ENCODE measurements around the gene CLUH. TPM values are rescaled to one million over a fixed set of nuclear protein-coding genes. Genes with fewer than 3 reads are reported as not detected.

Gene CLUH
- total RNA-seq, 2 experiments from 2014 or later = 34.4 to 34.8 TPM

DNA sequence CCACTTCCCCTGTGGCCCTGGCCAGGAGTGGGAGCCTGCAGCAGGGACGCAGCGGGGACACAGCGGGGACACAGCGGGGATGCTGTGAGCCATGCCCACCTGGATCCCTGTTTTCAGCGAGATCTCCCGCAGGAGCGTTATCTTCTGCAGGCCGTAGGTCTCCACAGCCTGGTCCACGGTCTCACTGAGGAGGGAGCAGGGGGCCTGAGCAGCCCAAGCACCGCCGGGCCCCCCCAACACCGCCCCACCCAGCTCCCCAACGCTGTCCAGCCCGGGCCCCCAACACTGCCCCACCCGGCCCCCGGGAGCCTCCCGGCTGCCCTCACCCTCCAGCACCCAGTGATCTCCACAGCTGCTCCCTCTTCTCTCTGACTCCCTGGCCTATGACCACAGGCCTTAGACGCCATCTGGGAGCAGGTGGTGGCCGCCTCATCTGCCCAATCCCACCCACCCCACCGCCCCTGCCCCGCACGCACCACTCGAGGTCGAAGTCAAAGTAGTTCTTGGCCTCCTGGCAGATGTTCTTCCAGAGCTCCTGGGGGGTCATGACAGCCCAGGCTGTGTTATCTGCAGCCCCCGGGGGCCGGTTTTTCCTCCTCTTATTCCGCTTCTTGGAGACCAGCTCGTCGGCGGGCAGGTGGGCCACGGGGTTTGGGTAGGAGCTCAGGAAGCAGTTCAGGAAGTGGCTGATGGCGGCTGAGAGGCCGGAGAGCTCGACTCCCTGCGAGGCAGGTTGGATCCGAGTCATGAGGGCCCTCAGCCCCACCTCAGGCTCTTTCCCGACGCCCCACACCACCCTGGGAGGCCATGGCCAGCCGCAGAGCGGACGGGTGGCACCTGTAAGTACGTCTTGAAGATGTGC, 17.0 kb downstream of the CLUH start:
- ChIA-PET POLR2A (interaction anchor here (0.8 kb wide), 2 partner anchors 10 to 294 kb away, joined by 3 read pairs; no protein-coding TSS in a partner anchor), CTCF (no interaction called here)
- Mint-ChIP-seq H3K4me3 (no peak overlapping the region), H3K27ac (no peak overlapping the region), H3K9me3 (no peaks in the 10 kb centered on the region), H3K27me3 (no peaks in the 10 kb centered on the region), H3K4me1 (ENCODE audit: low read depth) (no peaks in the 10 kb centered on the region), H3K36me3 (ENCODE audit: low read depth) (peaks cover 20% of the 10 kb centered on the region)
- H3K9me3 ChIP-seq (ENCODE audit: control insufficient read depth in 1 of 2, insufficient read depth in 1 of 2, low read length in 2 of 2) = no peaks in the 10 kb centered on the region
- ATAC-seq (ENCODE audit: poor library complexity) (no peak), DNase-seq (peak in 2 of 14 experiments; percentile 14 to 25)
- H3K36me3 ChIP-seq (ENCODE audit: insufficient read depth, low read length) = peaks cover 54% of the 10 kb centered on the region
- intact Hi-C loops (cut with DNase I, micrococcal nuclease) = no loop called here
- no peak overlapping the region for H3K4me3 ChIP-seq (ENCODE audit: low read length)
- H3K27me3 ChIP-seq (ENCODE audit: control insufficient read depth in 1 of 2, insufficient read depth in 2 of 2, low read length in 2 of 2) = no peaks in the 10 kb centered on the region
- TF ChIP-seq, protein P1, sequence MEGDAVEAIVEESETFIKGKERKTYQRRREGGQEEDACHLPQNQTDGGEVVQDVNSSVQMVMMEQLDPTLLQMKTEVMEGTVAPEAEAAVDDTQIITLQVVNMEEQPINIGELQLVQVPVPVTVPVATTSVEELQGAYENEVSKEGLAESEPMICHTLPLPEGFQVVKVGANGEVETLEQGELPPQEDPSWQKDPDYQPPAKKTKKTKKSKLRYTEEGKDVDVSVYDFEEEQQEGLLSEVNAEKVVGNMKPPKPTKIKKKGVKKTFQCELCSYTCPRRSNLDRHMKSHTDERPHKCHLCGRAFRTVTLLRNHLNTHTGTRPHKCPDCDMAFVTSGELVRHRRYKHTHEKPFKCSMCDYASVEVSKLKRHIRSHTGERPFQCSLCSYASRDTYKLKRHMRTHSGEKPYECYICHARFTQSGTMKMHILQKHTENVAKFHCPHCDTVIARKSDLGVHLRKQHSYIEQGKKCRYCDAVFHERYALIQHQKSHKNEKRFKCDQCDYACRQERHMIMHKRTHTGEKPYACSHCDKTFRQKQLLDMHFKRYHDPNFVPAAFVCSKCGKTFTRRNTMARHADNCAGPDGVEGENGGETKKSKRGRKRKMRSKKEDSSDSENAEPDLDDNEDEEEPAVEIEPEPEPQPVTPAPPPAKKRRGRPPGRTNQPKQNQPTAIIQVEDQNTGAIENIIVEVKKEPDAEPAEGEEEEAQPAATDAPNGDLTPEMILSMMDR (IDR thresholded peaks at IDR 0.05) = no peak
- peaks cover 11% of the 10 kb centered on the region for H3K4me1 ChIP-seq (ENCODE audit: insufficient read depth, low read length)
- no peak overlapping the region for H3K27ac ChIP-seq (ENCODE audit: low read depth in 1 of 2, low read length in 2 of 2)

DNA sequence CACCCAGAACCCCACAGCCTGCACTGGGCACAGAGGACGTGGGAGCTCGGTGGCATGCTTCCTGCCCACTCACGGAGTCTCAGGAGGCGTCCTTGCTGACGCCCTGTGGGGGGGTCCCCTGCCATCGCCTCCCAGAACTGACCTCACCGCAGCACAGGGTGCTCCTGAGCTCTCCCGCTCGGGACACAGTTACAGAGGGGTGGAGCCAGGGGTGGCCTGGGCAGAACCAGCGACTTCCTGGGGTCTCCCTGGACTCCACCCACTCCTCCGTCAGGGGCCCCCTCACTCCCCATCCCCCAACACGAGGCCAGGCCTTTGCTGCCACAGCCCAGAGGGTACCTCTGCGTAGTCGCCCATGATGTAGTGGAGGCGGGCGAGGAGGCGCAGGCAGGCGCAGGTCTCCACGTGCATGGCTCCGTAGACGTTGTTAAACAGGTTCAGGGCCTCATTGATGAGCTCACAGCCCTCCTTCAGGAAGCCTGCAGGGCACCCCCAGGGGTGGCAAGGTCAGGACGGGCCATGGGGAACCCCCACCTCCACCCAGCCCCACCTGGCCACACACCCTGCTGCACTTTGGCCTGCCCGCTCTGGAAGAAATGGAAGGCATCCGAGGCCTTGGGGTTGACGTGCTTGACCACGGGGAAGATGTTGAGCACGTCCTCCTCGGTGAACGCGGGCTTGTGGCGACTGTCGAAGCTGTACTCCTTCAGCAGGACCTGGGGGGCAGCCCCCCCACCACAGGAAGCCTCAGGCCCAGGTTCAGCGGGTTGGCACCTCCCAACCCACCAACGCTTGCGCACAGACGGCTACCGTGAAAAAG, 17.8 kb downstream of the CLUH start:
- TF ChIP-seq, protein P1 (IDR thresholded peaks at IDR 0.05) = no peak
- Histone ChIP-seq H3K4me3 (ENCODE audit: low read length) (no peak overlapping the region), H3K27ac (ENCODE audit: low read depth in 1 of 2, low read length in 2 of 2) (no peak overlapping the region), H3K9me3 (ENCODE audit: control insufficient read depth in 1 of 2, insufficient read depth in 1 of 2, low read length in 2 of 2) (no peaks in the 10 kb centered on the region), H3K4me1 (ENCODE audit: insufficient read depth, low read length) (peaks cover 19% of the 10 kb centered on the region), H3K27me3 (ENCODE audit: control insufficient read depth in 1 of 2, insufficient read depth in 2 of 2, low read length in 2 of 2) (no peaks in the 10 kb centered on the region), H3K36me3 (ENCODE audit: insufficient read depth, low read length) (peaks cover 54% of the 10 kb centered on the region)
- intact Hi-C loops (cut with DNase I, micrococcal nuclease) = no loop called here
- ATAC-seq (ENCODE audit: poor library complexity) = no peak
- peaks cover 20% of the 10 kb centered on the region for H3K36me3 Mint-ChIP-seq (ENCODE audit: low read depth)
- peaks cover 5% of the 10 kb centered on the region for H3K4me1 Mint-ChIP-seq (ENCODE audit: low read depth)
- peak in 3 of 14 experiments; percentile 31 to 47 (median 37) for DNase-seq
- no peak overlapping the region for H3K27ac Mint-ChIP-seq
- ChIA-PET CTCF (no interaction called here), POLR2A (no interaction called here)
- H3K9me3 Mint-ChIP-seq = no peaks in the 10 kb centered on the region
- H3K4me3 Mint-ChIP-seq = no peak overlapping the region
- no peaks in the 10 kb centered on the region for H3K27me3 Mint-ChIP-seq

DNA sequence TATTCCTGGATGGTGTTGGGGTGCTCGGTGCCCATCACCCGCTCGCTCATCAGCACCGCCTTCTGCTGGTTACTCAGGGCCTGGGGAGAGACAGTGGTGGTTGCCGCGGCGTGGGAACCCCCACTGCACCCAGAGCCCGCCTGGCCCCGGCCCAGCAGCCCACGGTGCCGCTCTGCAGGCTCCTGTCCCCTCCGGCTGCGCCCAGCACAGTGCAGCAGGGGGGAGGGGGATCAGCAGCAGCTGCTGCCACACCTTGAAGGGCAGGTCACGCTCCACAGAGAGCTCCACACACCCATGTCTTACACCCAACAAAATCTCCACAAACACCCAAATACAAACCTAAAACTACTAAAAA, 18.8 kb downstream of the CLUH start:
- Histone ChIP-seq H3K36me3 (ENCODE audit: insufficient read depth, low read length) (peaks cover 52% of the 10 kb centered on the region), H3K27me3 (ENCODE audit: control insufficient read depth in 1 of 2, insufficient read depth in 2 of 2, low read length in 2 of 2) (no peaks in the 10 kb centered on the region), H3K4me3 (ENCODE audit: low read length) (no peak overlapping the region), H3K9me3 (ENCODE audit: control insufficient read depth in 1 of 2, insufficient read depth in 1 of 2, low read length in 2 of 2) (no peaks in the 10 kb centered on the region), H3K27ac (ENCODE audit: low read depth in 1 of 2, low read length in 2 of 2) (no peak overlapping the region), H3K4me1 (ENCODE audit: insufficient read depth, low read length) (peaks cover 29% of the 10 kb centered on the region)
- H3K36me3 Mint-ChIP-seq (ENCODE audit: low read depth) = peaks cover 20% of the 10 kb centered on the region
- intact Hi-C loops (cut with DNase I, micrococcal nuclease) = no loop called here
- TF ChIP-seq, protein P1 (IDR thresholded peaks at IDR 0.05) = no peak
- H3K9me3 Mint-ChIP-seq = no peaks in the 10 kb centered on the region
- no peak for DNase-seq
- ATAC-seq (ENCODE audit: poor library complexity) = no peak
- H3K27me3 Mint-ChIP-seq = no peaks in the 10 kb centered on the region
- H3K4me3 Mint-ChIP-seq = no peak overlapping the region
- no peak overlapping the region for H3K27ac Mint-ChIP-seq
- ChIA-PET POLR2A (no interaction called here), CTCF (no interaction called here)
- H3K4me1 Mint-ChIP-seq (ENCODE audit: low read depth) = peaks cover 11% of the 10 kb centered on the region

Measured in CD4-positive, alpha-beta T cell (primary cell).